ENCODE measurements around the gene HOXB2.
"Not testable (repeated sequence)": the region's sequence is repeated elsewhere in the genome, so short reads cannot be mapped to it uniquely, and the experiment has no call there.

DNA sequence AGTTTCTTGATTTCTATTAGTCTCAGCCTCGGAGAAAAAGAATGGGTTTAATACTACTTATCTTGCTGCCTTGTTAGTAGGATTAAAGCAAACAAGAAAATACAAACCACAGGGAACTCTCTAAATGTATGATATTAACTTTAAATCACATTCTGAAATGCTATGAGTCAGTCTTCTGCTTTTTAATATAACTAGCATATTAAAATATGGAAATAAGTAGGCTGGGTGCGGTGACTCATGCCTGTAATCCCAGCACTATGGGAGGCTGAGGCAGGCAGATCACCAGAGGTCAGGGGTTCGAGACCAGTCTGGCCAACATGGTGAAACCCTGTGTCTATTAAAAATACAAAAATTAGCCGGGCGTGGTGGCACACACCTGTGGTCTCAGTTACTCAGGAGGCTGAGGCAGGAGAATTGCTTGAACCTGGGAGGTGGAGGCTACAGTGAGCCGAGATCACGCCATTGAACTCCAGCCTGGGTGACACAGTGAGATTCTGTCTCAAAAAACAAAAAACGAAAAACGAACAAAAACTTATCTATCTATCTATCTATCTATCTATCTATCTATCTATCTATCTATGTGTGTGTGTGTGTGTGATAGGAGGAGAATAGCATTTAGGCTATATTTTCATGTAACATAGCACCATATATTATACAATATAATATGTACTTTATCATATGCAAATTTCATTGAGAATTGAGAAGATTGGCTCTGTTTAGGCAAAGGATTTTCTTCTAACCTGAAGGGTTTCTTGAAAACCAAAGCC, 8.9 kb downstream of the HOXB2 start:
- TF ChIP-seq, protein P1, sequence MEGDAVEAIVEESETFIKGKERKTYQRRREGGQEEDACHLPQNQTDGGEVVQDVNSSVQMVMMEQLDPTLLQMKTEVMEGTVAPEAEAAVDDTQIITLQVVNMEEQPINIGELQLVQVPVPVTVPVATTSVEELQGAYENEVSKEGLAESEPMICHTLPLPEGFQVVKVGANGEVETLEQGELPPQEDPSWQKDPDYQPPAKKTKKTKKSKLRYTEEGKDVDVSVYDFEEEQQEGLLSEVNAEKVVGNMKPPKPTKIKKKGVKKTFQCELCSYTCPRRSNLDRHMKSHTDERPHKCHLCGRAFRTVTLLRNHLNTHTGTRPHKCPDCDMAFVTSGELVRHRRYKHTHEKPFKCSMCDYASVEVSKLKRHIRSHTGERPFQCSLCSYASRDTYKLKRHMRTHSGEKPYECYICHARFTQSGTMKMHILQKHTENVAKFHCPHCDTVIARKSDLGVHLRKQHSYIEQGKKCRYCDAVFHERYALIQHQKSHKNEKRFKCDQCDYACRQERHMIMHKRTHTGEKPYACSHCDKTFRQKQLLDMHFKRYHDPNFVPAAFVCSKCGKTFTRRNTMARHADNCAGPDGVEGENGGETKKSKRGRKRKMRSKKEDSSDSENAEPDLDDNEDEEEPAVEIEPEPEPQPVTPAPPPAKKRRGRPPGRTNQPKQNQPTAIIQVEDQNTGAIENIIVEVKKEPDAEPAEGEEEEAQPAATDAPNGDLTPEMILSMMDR (IDR thresholded peaks at IDR 0.05) = not testable (repeated sequence)
- TF ChIP-seq POLR2A (IDR thresholded peaks at IDR 0.05) = not testable (repeated sequence)

All from esophagus squamous epithelium (tissue), 4 donors.